Measurements from ENCODE around the gene RNF148.

RNF148 gene, protein sequence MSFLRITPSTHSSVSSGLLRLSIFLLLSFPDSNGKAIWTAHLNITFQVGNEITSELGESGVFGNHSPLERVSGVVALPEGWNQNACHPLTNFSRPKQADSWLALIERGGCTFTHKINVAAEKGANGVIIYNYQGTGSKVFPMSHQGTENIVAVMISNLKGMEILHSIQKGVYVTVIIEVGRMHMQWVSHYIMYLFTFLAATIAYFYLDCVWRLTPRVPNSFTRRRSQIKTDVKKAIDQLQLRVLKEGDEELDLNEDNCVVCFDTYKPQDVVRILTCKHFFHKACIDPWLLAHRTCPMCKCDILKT

DNA sequence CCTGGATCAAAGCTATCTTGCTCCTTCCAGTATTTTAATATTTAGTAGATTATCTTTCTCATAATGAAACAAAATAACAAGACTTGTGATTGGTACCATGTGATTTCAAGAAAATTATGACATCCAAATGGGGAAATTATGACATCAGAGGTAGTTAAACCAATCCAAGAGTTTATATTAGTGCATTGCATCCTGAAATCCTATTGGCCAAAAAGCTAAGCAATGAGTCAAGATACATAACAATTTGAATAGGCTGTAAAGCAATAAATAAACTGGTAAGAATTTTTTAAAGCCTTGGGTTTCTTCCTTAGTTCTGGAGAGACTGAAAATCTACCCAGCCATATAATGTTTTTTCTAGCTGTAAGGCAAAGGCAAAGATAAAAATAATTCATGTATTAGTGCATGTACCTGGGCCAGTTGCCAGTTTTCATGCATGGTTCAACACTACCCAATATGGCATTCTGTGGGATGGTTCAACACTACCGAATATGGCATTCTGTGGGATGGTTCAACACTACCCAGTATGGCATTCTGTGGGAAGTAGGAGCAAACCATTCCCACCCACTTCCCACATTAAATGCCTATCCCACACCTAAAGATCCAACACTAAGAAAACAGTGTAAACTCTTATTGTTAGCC lies at the start of gene RNF148:
Gene RNF148 (minus strand): TSS at position 51 of the 639 bp plus-strand sequence. CDS start 172 bp downstream, outside the sequence.
- no peak for DNase-seq (ENCODE audit: low spot score)

DNA sequence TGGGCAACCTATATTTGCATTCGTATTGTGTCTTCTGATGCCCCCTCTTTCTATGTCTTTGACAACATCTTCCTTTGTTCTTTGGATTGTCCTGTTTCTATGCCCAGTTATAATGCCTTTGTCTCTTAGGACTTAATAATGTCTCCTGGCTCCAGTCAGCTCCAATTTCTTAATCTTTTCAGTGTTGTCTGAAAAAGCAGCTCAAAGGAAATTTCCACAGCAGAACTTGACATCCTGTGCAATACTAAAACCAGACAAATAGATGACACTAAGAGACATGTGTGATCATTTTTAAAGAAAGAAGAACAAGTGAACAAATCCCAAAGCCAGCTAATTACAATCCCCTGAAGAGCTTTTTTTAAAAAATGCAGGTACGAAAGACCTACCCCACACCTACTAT lies 47.7 kb upstream of the RNF148 start:
- DNase-seq (ENCODE audit: low spot score): no peak

DNA sequence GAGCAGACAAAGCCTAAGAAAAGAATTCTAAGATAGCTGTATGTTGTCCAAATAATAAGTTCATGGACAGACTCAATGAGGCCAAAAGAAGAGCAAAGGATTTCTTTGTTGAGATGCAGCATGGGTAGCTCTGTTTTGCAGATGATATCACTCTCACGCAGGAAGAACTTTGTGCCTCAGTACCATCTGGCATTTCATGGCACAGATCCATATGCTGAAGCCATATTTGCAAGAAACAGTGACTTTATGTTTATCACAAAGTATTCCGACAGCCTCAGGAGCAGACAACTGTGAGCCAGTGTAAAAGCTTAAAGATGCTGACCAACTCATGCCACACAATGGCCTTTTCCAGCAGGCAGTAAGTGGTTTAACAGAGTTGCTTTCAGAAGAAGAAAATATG lies 45.5 kb upstream of the RNF148 start:
- DNase-seq (ENCODE audit: low spot score): no peak

DNA sequence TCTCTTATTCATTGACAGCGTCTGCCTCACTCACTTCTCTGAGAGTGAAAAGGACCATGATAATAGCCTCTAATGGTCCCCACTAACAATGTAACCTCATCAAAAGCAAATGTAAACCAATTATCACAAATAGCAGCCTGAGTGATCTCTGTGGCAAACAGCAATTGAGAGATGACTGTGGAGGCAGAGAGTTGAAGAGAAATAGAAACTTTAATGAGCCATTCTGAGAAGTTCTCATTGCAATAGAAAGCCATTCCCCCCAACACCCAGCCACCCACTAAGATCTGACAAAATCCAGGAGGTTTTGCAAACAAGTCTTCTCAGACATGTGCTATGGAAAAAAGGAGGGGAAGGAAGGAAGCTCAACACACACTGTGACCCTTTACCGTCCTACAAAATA lies 44.2 kb upstream of the RNF148 start:
- no peak for DNase-seq (ENCODE audit: low spot score)

DNA sequence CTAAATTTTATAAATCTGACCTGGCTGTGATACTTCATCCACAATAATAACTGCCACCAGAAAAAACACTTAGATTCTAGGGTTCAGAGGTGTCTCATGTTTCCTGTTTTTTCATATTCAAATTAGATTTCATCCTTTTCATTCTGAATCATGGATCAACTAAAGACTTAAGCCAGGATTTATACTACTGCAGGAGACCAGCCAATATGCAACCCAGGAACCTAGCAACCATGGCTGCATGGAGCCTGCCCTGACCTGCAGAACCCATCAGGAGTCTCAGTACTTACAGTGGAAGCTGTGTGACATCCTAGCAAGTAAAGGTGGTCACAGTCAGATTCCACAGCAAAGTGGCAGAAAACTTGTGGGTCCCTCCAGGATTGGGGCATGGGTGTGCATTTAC lies 40.5 kb upstream of the RNF148 start:
- DNase-seq (ENCODE audit: low spot score): no peak

GRCh38 chr7:122738947-122739346 lies 36.2 kb upstream of the RNF148 start:
- DNase-seq (ENCODE audit: low spot score): no peak

GRCh38 chr7:122736183-122736582 lies 33.5 kb upstream of the RNF148 start:
- no peak for DNase-seq (ENCODE audit: low spot score)

- no peak for DNase-seq (ENCODE audit: low spot score)
These were observed 25.0 kb upstream of the RNF148 start for GRCh38 chr7:122727759-122728158.

- DNase-seq (ENCODE audit: low spot score): no peak
These were observed 24.6 kb upstream of the RNF148 start for GRCh38 chr7:122727354-122727753.

DNA sequence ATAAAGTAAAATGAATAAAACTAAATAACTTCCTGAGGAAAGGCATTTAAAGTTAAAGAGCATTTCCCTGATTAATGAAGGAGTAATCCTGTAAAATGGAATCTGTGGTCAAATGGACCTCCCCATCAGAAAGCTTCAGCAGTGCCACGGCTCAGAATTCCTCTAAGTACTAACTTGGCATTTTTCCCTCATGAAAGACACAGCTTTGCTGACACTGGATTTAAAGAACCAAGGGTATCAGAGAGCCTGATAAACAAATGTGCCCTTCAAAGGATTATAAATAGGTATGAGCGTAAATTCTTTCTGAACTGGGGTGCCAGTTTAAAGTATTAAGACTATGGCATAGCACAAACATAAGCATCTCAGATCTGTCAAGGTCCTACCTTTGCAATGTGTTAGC lies 24.2 kb upstream of the RNF148 start:
- DNase-seq (ENCODE audit: low spot score): no peak

DNA sequence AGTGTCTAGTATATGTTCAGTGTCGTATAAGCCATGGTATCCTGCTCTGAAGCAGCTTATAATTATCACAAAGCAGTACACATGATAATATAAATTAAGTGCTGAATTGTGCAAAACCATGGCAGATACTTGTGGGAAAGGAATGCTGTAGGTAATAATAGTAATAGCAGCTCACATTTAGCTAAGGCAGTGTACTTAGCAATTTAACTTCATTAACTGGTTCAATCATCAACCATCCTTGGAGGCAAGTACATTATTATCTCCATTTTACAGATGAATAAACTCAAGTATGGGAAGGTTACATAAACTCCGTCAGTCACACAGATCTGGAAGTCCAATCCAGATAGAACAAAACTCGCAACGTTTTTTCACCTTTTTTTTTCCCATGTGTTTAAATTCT lies 21.6 kb upstream of the RNF148 start:
- no peak for DNase-seq (ENCODE audit: low spot score)

GRCh38 chr7:122719010-122719578 lies 16.4 kb upstream of the RNF148 start:
- no peak for DNase-seq (ENCODE audit: low spot score)

DNA sequence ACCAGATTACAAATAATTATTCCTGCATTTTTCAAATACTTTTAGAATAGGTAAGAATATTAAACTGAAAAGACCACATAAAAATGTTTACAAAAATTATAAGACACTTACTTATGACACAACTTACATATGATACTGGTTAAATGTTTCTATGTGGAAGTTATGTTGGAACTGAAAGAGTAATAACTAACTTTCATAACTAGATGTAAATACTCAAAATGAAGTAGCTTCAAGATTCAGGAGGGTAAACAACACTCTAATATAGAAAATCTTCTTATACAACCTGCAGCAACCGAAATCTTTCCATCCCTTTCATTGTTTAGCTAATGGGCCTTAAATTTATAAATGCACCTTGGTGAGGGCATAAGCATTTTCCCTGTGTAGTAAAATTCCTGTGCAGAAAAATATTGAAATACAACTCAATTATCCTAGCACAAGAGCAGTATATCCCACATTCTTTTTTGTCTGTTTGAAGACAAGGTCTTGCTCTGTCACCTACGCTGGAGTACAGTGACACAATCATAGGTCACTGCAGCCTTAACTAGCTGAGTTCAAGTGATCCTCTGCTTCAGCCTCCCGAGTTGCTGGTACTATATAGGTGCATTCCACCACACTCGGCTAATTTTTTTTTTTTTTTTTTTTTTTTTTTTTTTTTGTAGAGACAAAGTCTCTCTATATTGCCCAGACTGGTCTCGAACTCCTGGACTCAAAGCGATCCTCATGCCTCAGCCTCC lies 14.8 kb upstream of the RNF148 start:
- no peak for DNase-seq (ENCODE audit: low spot score)

GRCh38 chr7:122715183-122715582 lies 12.5 kb upstream of the RNF148 start:
- no peak for DNase-seq (ENCODE audit: low spot score)

DNA sequence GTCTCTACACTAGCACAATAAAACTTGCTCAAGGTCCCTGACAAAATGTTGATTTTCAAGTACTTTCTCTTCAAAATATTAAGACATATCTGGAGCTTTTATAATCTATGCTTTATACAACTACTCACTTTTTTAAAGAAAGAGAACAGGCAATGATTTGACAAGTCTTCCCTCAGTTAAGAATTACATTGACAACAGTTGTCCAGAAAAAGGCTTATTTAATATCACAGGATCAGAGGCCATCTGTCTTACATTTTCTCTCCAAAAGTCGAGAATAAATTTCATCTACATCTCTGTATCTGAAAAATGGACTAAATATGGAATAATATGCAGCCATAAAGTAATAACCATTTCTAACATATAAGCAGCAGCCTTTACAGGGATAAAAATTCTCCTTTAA lies 8.2 kb upstream of the RNF148 start:
- DNase-seq (ENCODE audit: low spot score): no peak

GRCh38 chr7:122709930-122710646 lies 7.4 kb upstream of the RNF148 start:
- DNase-seq (ENCODE audit: low spot score): no peak

- no peak for DNase-seq (ENCODE audit: low spot score)
These were observed 4.1 kb upstream of the RNF148 start for GRCh38 chr7:122706836-122707235.

DNA sequence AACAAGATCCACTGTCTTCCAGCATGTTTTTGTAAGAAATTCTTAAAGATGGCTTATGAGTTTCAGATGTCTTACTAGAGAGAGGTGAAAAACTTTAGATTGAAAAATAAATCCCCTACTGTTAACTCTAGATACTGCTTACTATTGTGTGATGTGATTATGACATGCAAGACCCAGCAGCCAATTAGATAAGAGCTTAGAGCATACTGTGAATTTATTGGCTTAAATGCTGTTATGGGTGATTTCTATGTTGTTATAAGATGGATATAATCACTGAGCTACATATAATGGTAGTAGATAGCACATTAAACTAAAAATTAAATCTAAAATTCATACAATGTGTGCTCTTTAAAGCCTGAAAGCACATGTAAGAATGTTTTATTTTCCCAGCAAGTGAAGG lies 3.7 kb downstream of the RNF148 start, which contains the start of gene RNF133:
Gene RNF133 (minus strand): TSS at position 101 of the 400 bp plus-strand sequence. CDS start 199 bp downstream, outside the sequence.
- DNase-seq (ENCODE audit: low spot score): no peak

DNA sequence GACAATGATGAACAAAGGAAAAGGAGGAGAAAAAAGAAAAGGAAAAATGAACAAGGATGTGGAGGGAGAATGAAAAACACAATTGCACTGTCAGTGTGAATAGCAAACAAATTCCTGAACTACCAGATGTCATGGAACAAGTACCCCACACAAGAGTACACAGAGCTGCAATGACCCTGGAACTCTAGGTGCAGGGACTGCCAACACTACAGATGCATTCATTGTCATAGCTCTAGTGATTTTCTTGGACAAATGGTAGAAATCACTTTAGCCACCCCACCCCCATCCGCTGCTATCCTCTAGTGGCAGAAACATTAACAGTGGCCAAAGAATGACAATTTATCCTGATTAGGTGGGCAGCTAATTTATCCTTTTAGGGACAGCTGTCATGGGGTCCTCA lies 6.9 kb downstream of the RNF148 start:
- DNase-seq (ENCODE audit: low spot score): no peak

DNA sequence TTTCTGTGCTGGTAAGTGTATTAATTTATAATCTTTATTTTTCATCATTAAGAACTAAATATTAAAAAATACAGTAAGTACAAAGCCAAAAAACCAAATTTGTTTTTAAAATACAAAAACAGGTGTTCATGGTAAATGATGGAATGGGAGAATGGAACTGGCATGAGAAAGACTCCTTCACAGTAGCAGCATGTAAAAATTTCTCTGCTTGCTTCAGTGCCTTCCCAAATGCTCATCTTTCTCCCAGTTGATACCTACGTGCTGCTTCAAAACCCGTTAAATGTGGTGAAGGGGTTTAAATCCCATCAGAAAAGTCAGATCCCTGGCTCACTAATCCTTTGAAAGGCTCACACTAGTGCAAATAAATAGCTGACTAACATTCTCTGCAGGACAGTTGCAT lies 8.0 kb downstream of the RNF148 start:
- no peak for DNase-seq (ENCODE audit: low spot score)

- no peak for DNase-seq (ENCODE audit: low spot score)
These were observed 9.9 kb downstream of the RNF148 start for GRCh38 chr7:122692769-122693309.

All from HuH-7 (cell line).